ENCODE measurements around the gene KIAA1217. TPM values are rescaled to one million over a fixed set of nuclear protein-coding genes. Genes with fewer than 3 reads are reported as not detected.

KIAA1217 gene
- polyA plus RNA-seq, 1 donor from 2014 or later: 0.22 TPM

DNA sequence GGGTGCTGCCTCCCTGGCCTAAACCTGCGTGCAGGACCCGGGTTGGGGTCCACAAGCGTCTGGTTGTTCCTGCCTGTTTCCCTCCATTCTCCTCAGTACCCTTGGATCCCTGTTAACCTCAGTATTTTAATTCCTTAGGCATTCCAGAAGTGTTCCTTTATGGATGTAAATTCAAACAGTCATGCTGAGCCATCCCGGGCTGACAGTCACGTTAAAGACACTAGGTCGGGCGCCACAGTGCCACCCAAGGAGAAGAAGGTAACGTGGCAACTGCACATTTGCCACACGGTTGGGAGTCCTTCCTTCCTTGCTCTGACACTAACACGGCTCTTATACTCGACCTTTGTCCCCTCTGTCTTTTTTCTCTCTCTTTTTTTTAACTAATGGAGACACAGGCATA, 327.7 kb downstream of the KIAA1217 start:
- TF ChIP-seq SMC3 (conservative IDR thresholded peaks at IDR 0.05; ENCODE audit: poor library complexity) (no peak), EP300 (conservative IDR thresholded peaks at IDR 0.05; ENCODE audit: poor library complexity, severe bottlenecking) (no peak)
- no peaks in the 10 kb centered on the region for H3F3A ChIP-seq (ENCODE audit: insufficient read depth, low read length, poor library complexity, severe bottlenecking)
- H3K9me2 ChIP-seq (ENCODE audit: insufficient read depth, low read length): no peaks in the 10 kb centered on the region
- no peaks in the 10 kb centered on the region for H3K9me3 ChIP-seq (ENCODE audit: low read length)
- no peak overlapping the region for H3K9ac ChIP-seq (ENCODE audit: low read length)
- no peaks in the 10 kb centered on the region for H3K36me3 ChIP-seq (ENCODE audit: insufficient read depth, low read length)
- H3K4me2 ChIP-seq (ENCODE audit: low read length): no peak overlapping the region
- H3K79me2 ChIP-seq (replicated peaks; ENCODE audit: insufficient read depth, low read length): no peaks in the 10 kb centered on the region
- no peaks in the 10 kb centered on the region for H4K20me1 ChIP-seq (ENCODE audit: insufficient read depth)
- no peak overlapping the region for H2AFZ ChIP-seq (ENCODE audit: low read depth, low read length)
- no peaks in the 10 kb centered on the region for H3K27me3 ChIP-seq (ENCODE audit: insufficient read depth, low read depth, low read length)
- no peak overlapping the region for H3K27ac ChIP-seq (ENCODE audit: low read length)
- no peak overlapping the region for H3K4me3 ChIP-seq (ENCODE audit: low read length)

DNA sequence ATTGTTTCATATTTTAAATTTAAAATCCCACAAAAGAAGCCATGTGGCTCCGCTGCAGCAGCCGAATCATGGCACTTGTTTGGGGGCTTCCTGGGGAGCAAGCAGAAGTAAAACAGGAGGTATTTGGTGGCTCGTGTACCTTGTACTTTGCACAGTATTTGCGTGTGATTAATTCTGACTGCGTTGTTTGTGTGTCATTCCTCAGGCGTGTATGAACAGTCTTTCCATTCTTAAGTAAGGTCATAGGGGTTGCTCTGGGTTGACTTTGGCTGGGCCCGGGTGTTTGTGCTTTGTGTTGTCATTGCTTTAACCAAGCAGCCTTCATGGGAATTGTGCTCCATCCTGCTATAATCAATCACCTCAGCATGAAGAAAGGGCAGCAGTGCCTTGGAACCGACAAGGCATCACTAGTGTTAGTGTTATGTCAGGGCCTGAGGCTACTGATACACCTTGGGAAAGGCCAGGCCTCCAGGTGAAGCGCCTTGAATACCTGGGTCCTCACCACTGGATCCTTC, 332.4 kb downstream of the KIAA1217 start:
- no peaks in the 10 kb centered on the region for H3K9me2 ChIP-seq (ENCODE audit: insufficient read depth, low read length)
- H3F3A ChIP-seq (ENCODE audit: insufficient read depth, low read length, poor library complexity, severe bottlenecking): no peaks in the 10 kb centered on the region
- H2AFZ ChIP-seq (ENCODE audit: low read depth, low read length): no peak overlapping the region
- H3K9ac ChIP-seq (ENCODE audit: low read length): no peak overlapping the region
- TF ChIP-seq SMC3 (conservative IDR thresholded peaks at IDR 0.05; ENCODE audit: poor library complexity) (no peak), RAD21 (conservative IDR thresholded peaks at IDR 0.05) (no peak), EP300 (conservative IDR thresholded peaks at IDR 0.05; ENCODE audit: poor library complexity, severe bottlenecking) (no peak), POLR2AphosphoS5 (IDR thresholded peaks at IDR 0.05) (no peak), MXI1 (conservative IDR thresholded peaks at IDR 0.05; ENCODE audit: poor library complexity, severe bottlenecking) (no peak), CTCF (IDR thresholded peaks at IDR 0.05; ENCODE audit: poor library complexity, severe bottlenecking) (no peak), REST (IDR thresholded peaks at IDR 0.05; ENCODE audit: borderline replicate concordance) (no peak), EZH2 (IDR thresholded peaks at IDR 0.05; ENCODE audit: borderline replicate concordance, insufficient read depth, low read length, poor library complexity, severe bottlenecking) (no peak), TAF1 (IDR thresholded peaks at IDR 0.05; ENCODE audit: low read depth) (no peak)
- no peak overlapping the region for H3K4me3 ChIP-seq (ENCODE audit: low read length)
- H4K20me1 ChIP-seq (ENCODE audit: insufficient read depth): no peaks in the 10 kb centered on the region
- no peak overlapping the region for H3K4me2 ChIP-seq (ENCODE audit: low read length)
- H3K79me2 ChIP-seq (replicated peaks; ENCODE audit: insufficient read depth, low read length): no peaks in the 10 kb centered on the region
- no peaks in the 10 kb centered on the region for H3K36me3 ChIP-seq (ENCODE audit: insufficient read depth, low read length)
- H3K9me3 ChIP-seq (ENCODE audit: low read length): no peaks in the 10 kb centered on the region
- no peak overlapping the region for H3K27ac ChIP-seq (ENCODE audit: low read length)
- H3K27me3 ChIP-seq (ENCODE audit: insufficient read depth, low read depth, low read length): no peaks in the 10 kb centered on the region
